Mucosa of gallbladder (tissue), 1 donor: ENCODE results near the gene AKIRIN2. TPM values are rescaled to one million over a fixed set of nuclear protein-coding genes. Genes with fewer than 3 reads are reported as not detected.
"Not testable (repeated sequence)": the region's sequence is repeated elsewhere in the genome, so short reads cannot be mapped to it uniquely, and the experiment has no call there.

Experiments used
- DNase-seq: peaks from one replicate; pipeline ENCODE4 v3.0.0-alpha.2; 2020; ENCODE audit warnings: low spot score
- total RNA-seq: library from RNA; stranded (reverse); gene quantifications from one replicate; pipeline ENCODE4 v1.2.1, GENCODE V29; 2021
- donor health status: DM: no; HTN: no; CAD: no.

Gene AKIRIN2
- total RNA-seq, 1 donor from 2014 or later: 43.1 TPM

GRCh38 chr6:87687893-87688292 is 14.1 kb downstream of the AKIRIN2 start:
- DNase-seq: not testable (repeated sequence)

- no peak for DNase-seq
These were observed 14.7 kb downstream of the AKIRIN2 start for GRCh38 chr6:87687296-87687695.

- not testable (repeated sequence) for DNase-seq
These were observed 15.3 kb downstream of the AKIRIN2 start for GRCh38 chr6:87686636-87687205.

GRCh38 chr6:87684895-87685654 is 17.0 kb downstream of the AKIRIN2 start:
- DNase-seq: no peak

- no peak for DNase-seq
These were observed 18.1 kb downstream of the AKIRIN2 start for GRCh38 chr6:87683890-87684289.

- DNase-seq: no peak
These were observed 19.7 kb downstream of the AKIRIN2 start for GRCh38 chr6:87682310-87682709.

- DNase-seq: no peak
These were observed 26.9 kb downstream of the AKIRIN2 start for GRCh38 chr6:87675004-87675681.

GRCh38 chr6:87674290-87674689 is 27.7 kb downstream of the AKIRIN2 start:
- DNase-seq: no peak

GRCh38 chr6:87673237-87673636 is 28.8 kb downstream of the AKIRIN2 start:
- no peak for DNase-seq

- DNase-seq: no peak
These were observed 29.4 kb downstream of the AKIRIN2 start for GRCh38 chr6:87672641-87673040.

GRCh38 chr6:87671555-87672029 is 30.4 kb downstream of the AKIRIN2 start:
- no peak for DNase-seq

GRCh38 chr6:87670707-87671106 is 31.3 kb downstream of the AKIRIN2 start:
- no peak for DNase-seq

- DNase-seq: no peak
These were observed 33.0 kb downstream of the AKIRIN2 start for GRCh38 chr6:87669051-87669450.

GRCh38 chr6:87668013-87668412 is 34.0 kb downstream of the AKIRIN2 start:
- no peak for DNase-seq

GRCh38 chr6:87667032-87667431 is 35.0 kb downstream of the AKIRIN2 start:
- no peak for DNase-seq

- DNase-seq: no peak
These were observed 37.0 kb downstream of the AKIRIN2 start for GRCh38 chr6:87664921-87665485.

GRCh38 chr6:87663434-87663833 is 38.6 kb downstream of the AKIRIN2 start:
- no peak for DNase-seq

GRCh38 chr6:87661503-87661902 is 40.5 kb downstream of the AKIRIN2 start:
- DNase-seq: no peak

- DNase-seq: no peak
These were observed 41.0 kb downstream of the AKIRIN2 start for GRCh38 chr6:87661016-87661415.

- DNase-seq: no peak
These were observed 41.7 kb downstream of the AKIRIN2 start for GRCh38 chr6:87660226-87660911.

GRCh38 chr6:87658516-87658915 is 43.5 kb downstream of the AKIRIN2 start:
- DNase-seq: no peak

- DNase-seq: no peak
These were observed 45.2 kb downstream of the AKIRIN2 start for GRCh38 chr6:87656857-87657256.
